Measurements from ENCODE around the gene ABCA4.
"Not testable (repeated sequence)": the region's sequence is repeated elsewhere in the genome, so short reads cannot be mapped to it uniquely, and the experiment has no call there.

Gene ABCA4

DNA sequence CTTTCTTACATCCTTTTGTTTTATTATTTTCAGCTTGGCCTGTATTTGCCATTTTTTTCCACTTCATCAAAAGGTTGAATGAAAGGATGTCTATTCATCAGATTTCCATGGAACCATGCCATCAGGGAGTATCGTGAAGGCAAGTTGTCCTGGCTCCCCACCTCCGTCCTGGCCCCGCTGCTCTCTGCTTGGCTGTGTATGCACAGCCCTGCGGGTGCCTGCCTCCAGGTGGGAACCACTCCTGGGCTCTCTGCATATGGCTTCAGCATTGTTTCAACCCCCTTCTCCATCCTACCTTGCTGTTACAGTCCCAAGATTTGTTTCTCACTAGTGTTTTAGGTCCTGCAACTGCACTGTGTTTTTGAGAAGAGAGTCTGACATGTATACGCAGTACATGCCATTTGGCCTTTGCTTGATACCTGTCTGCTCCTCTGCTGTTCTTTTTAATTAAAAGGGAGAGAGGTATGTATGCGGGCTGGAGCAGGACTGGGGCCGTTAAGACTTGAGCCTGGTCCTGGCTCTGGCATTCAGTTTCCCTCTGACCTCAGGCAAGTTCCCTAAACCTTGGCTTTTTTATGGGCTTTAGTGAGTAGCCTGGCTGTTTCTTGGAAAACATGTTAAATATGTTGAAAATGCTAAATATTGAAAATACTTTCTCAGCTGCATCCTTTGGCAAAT lies 141.8 kb downstream of the ABCA4 start:
- no peak for DNase-seq (ENCODE audit: low read depth)

DNA sequence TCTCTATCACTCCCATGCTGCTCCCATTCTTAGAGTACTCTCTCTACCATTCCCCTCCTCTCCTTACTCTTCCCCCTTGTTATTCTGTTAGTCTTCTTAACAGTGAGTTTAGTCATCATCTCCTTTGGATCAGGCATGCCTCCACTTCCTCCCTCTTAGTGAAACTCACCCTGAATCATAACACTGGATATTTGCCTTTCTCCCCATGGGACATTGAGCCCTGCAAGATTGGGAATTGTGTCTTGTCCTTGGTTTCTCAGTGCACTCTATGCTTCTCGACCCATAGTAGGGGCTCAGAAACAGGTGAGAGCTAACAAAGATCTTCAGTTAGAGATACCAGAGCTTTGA lies 143.4 kb downstream of the ABCA4 start:
- no peak for DNase-seq (ENCODE audit: low read depth)

DNA sequence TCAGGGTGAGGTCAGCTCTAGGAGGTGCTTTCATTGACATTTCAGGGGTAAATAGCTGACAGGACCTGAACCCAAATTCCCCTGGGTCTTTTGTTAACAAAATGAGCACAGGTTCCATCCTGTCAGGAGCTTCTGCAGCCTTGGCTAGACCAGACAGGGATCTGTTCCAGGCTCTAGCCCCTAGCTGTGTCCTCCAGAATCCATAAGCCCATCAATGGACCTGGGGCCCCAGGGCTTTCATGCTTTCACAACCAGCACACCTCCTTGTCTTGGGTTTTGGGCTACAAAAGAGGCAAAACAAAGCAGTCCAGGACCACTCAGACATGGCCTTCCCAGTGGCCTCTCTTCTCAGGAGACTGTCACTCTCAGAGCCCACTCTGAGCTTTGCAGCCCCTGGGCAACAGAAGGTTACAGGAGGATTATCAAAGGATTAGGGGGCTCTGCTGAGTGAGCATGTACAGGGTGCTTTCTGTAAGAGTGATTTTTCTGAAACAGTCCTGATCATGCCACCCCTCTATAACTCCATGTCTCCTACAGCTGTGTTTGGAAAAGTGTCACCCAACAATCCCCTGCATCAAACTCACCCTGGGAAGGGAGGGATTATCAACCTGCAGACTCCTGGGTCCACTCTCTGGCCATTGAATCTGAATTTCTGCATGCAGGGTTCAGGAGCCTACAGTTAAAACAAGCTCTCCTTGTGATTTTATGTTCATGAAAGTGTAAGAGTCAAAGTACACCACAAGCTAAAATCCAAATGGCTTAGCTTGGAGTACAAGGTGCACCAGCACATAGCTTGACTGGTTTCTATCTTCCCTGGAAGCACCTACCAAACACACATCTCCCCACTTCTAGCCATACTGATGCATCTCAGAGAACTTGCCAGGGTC lies 144.0 kb downstream of the ABCA4 start:
- DNase-seq (ENCODE audit: low read depth) = no peak

DNA sequence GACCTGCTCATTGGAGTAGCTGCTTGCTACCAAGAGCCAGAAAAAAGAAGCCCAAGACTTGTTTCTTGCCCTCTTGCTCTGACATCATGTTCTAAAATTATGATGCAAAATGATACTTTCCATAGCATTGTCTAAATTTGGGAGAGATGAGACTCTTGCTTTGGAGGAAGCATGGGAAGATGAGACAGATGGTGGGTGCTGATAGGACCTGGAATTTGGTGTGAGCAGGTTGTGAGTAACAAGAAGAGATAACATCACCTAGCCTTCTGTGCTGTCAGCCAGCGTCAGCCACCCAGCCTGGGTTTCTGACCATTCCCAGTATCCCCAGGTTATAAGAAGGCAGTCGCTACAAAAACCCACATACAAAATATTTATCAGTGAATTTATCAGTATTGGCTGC lies 144.7 kb downstream of the ABCA4 start:
- DNase-seq (ENCODE audit: low read depth) = no peak

DNA sequence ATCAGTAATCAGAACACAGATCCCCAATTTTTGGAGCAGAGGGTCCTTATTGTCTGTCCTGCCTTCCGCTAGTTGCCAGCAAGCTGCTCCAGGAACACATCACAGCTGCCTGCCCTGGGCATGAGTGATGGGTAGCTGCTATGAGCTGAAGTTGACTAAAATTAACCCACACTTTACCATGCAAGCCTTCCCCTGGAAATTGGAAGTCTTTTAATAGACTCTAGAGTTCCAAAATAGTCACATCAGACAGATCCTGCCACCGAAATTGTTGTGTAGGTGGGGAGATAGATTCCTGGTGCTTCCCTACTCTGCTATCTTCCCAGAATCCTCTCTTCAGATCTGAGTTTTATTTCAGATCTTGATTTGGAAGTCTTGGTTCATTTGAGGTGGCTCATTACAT lies 148.6 kb downstream of the ABCA4 start:
- no peak for DNase-seq (ENCODE audit: low read depth)

DNA sequence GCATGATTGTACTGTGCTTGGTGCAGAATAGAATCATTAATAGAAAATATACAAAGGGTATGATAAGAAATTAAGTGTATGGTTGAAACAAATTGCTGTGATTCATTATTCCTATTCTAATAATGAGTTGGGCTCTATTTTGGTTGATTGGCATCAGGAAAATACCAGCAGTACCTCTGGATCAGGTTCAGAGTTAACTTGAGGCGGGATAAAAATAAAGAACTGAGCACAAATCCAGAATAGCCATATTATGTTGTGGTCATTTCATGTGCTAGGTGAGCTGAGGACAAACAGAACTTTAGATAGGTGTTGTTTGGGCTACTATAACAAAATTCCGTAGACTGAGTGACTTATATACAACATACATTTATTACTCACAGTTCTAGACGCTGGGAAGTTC lies 151.1 kb downstream of the ABCA4 start:
- no peak for DNase-seq (ENCODE audit: low read depth)

- no peak for DNase-seq (ENCODE audit: low read depth)
Measured at GRCh38 chr1:93969371-93969770, 151.6 kb downstream of the ABCA4 start.

GRCh38 chr1:93967306-93967705 lies 153.6 kb downstream of the ABCA4 start:
- DNase-seq (ENCODE audit: low read depth) = no peak

DNA sequence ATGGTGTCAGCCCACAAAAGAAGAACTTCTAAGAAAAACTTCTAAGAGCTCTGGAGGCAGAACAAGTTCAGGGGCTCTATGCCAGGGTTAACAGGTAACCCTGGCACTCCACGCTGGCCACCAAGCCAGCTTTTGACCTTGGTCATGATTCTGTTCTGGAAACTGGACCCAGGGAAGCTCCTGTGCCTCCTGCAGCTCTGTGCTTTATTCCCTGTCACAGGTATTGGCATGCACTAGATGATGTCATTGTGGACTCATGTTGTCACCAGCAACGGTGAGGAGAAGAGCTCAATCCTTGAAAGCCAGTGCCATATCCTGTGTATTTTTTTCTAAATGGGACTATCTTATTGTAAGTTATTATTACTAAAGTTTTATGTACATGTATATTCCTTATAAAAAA lies 155.1 kb downstream of the ABCA4 start:
- no peak for DNase-seq (ENCODE audit: low read depth)

- DNase-seq (ENCODE audit: low read depth) = no peak
Measured at GRCh38 chr1:93965256-93965655, 155.7 kb downstream of the ABCA4 start.

DNA sequence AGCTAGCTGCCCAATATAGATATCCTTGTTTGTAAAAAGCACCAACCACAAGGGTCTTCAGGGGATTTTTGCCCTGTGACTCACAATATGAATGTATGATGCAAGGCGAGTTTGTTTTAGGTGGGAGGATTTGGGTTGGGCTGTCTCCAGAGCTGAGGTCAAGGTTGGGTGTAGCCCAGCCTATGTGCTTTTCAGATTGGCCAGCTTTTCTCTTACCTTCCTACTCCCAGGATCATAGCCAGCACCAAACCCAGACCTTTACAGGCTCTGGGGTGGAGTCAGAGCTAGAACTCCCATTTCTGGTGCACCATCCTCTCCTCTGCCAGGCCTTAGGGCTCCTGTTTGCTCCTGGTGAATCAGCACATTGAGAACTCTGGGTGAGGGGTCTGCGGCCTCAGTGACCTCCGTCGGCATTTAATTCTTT lies 156.2 kb downstream of the ABCA4 start:
- DNase-seq (ENCODE audit: low read depth) = no peak

GRCh38 chr1:93964096-93964776 lies 156.7 kb downstream of the ABCA4 start:
- no peak for DNase-seq (ENCODE audit: low read depth)

DNA sequence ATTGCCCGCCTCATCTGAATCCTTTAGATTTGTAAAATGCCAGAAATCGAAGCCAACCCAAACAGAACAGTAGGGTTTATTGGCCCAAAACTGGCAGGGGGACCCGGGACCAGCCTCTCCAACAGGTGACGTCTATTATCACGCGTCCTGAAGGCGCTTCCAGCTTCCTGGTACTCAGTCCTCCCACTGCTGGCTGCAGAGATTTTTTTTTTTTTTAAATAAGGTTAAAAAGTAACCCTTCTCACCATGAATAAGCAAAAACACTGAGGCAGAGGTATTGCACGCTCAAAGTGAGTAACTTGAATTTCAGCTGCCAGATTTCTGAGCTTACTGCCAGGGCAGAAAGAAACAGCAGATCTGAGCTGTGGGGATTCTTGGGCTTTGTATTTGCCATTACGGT lies 157.4 kb downstream of the ABCA4 start:
- DNase-seq (ENCODE audit: low read depth) = no peak

DNA sequence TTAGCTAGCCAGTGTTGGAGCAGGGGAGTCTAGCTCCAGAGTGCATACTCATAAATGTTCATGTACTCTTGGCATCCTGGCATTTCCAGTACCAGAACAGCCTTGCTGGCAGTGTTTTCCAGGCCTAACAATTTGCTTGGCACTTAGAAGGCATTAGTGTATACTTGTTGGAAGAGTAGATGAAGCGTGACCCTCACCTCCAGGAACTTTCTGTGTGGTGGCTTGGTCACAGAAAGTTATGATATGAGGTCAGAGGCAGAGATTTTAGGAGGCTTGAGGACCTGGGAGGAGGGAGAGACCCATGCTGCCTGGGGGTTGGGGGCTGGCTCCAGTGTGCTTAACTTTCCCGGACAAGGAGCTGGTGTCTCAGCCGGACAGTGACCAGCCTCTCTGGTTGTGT lies 159.0 kb downstream of the ABCA4 start:
- no peak for DNase-seq (ENCODE audit: low read depth)

DNA sequence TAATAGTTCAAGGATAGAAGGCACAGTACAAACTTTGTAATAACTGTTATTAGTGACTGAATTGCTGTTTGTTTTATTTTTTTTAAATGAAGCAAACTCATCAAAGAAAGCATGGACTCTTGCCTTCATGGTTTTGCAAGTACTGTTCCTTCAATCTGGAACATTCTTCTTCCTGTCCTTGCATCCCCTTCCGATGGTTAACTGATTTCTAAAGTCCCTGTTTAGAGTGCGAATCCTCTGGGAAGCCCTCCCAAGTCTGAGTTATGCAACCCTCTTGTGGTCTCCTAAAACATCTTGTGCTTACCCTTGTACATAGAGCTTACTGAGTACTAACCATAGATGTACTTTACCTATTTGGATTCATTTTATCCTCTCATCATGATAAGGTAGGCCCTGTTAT lies 159.5 kb downstream of the ABCA4 start:
- DNase-seq (ENCODE audit: low read depth) = no peak

- no peak for DNase-seq (ENCODE audit: low read depth)
Measured at GRCh38 chr1:93960641-93961147, 160.3 kb downstream of the ABCA4 start.

- no peak for DNase-seq (ENCODE audit: low read depth)
Measured at GRCh38 chr1:93959413-93959812, 161.5 kb downstream of the ABCA4 start.

- no peak for DNase-seq (ENCODE audit: low read depth)
Measured at GRCh38 chr1:93958726-93959100, 162.2 kb downstream of the ABCA4 start.

- no peak for DNase-seq (ENCODE audit: low read depth)
Measured at GRCh38 chr1:93958032-93958725, 162.8 kb downstream of the ABCA4 start.

- no peak for DNase-seq (ENCODE audit: low read depth)
Measured at GRCh38 chr1:93955765-93956164, 165.2 kb downstream of the ABCA4 start.

DNA sequence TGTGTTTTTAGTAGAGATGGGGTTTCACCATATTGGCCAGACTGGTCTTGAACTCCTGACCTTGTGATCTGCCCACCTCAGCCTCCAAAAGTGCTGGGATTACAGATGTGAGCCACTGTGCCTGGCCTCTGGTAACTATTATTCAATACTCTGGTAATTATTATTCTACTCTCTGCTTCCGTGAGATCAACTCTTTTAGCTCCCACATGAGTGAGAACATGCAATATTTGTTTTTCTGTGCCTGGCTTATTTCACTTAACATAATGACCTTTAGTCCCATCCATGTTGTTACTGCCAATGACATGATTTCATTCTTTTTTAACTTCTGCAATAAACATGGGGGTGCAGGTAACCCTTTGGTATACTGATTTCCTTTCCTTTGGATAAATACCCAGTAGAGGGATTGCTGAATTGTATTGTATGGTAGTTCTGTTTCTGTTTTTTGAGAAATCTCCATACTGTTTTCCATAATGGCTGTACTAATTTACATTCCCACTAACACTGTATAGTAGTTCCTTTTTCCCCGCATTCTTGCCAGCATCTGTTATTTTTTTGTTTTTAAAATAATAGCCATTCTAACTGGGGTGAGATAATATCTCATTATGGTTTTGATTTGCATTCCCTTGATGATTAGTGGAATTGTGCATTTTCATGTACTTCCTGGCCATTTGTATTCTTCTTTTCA lies 173.8 kb downstream of the ABCA4 start:
- not testable (repeated sequence) for DNase-seq (ENCODE audit: low read depth)
